ENCODE measurements around the gene PPP6R1. TPM values are rescaled to one million over a fixed set of nuclear protein-coding genes. Genes with fewer than 3 reads are reported as not detected.

The PPP6R1 gene
- total RNA-seq, 4 donors from 2014 or later, result 23.6 to 42.8 (median 26.6) TPM

DNA sequence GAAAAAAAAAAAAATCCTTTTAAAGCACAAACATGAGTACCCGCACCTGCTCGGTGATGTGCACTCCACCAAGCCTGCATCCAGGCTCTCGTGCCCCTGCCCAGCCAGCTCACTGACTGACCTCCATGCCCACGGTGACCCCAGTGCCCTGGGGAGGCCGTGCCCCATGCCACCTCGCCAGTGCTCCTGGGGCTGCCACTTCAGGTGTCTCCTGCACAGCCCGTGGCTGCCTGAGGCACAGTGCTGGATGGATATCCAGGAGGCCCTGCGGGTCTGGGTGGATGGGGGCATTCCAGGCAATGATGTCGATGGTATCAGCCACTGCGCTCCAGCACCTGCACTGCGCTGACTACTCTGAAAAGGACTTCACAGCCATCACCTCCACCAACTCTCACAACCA is 9.0 kb downstream of the PPP6R1 start:
- TF ChIP-seq, protein P1, sequence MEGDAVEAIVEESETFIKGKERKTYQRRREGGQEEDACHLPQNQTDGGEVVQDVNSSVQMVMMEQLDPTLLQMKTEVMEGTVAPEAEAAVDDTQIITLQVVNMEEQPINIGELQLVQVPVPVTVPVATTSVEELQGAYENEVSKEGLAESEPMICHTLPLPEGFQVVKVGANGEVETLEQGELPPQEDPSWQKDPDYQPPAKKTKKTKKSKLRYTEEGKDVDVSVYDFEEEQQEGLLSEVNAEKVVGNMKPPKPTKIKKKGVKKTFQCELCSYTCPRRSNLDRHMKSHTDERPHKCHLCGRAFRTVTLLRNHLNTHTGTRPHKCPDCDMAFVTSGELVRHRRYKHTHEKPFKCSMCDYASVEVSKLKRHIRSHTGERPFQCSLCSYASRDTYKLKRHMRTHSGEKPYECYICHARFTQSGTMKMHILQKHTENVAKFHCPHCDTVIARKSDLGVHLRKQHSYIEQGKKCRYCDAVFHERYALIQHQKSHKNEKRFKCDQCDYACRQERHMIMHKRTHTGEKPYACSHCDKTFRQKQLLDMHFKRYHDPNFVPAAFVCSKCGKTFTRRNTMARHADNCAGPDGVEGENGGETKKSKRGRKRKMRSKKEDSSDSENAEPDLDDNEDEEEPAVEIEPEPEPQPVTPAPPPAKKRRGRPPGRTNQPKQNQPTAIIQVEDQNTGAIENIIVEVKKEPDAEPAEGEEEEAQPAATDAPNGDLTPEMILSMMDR (IDR thresholded peaks at IDR 0.05; ENCODE audit: low read depth), result no peak

DNA sequence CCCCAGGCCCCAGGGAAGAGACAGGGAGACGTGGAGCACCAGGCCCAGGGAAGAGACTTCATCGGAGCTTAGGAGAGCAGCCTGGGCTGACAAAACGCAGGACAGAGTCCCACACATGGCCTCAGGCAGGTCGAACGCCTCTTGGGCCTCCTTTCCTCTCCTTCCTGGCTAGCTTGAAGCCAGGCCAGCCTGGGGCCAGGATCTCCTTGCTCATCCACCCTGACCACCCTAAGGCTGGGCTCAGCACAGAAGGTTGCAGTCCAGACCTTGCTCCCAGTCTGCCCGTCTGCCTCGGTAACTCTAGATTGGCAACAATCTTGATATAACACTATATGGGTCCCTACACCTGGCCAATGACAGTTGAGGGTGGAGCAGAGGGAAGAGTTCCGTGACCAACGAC is 10.1 kb downstream of the PPP6R1 start:
- TF ChIP-seq, protein P1 (IDR thresholded peaks at IDR 0.05; ENCODE audit: low read depth), result no peak

DNA sequence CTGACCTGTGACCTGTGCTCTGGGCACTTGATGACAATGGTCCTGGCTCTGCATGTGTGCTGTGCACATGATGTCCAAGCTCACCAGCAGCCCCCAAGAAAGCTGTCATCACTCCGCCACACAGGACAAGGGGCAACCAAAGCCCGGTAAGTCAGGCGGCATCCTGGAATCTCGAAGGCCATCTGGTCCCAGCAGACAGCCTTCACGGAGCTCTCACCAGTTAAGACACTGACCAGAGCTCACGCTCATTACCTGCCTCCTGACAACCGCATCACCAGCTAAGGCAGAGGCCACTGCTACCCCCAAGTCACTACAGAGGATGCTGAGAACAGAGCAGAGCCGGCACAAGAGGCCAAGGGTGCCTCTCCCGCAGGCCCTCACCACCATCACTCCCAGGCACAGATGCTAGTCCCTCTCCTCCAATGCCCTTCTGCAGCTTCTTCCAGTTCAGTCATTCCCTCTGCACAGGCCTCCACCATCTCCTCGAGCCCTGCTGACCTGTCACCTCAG is 10.6 kb downstream of the PPP6R1 start:
- TF ChIP-seq, protein P1 (IDR thresholded peaks at IDR 0.05; ENCODE audit: low read depth), result no peak

DNA sequence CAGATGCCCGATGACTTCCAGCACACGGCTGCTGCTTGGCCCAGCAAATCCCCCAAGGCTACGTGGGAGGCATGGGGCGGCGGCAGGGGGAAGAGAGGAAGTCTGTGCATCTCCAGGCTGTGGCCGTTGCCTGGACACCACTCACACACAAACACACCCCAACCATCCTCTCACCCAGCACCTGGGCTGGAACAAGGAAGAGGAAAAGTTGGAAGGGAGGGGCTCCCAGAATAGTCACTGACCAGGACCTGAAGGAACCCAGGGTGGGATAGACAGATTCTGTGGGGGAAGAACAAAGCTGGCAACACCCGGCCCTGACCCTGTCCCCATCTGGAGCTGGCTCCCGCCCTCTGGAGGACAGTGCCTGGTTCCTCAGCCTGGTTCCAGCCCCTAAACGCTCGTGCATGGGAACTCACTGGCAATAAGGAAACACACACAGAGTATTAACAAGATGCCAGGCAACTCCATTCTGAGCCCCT is 11.2 kb downstream of the PPP6R1 start:
- TF ChIP-seq, protein P1 (IDR thresholded peaks at IDR 0.05; ENCODE audit: low read depth), result no peak

DNA sequence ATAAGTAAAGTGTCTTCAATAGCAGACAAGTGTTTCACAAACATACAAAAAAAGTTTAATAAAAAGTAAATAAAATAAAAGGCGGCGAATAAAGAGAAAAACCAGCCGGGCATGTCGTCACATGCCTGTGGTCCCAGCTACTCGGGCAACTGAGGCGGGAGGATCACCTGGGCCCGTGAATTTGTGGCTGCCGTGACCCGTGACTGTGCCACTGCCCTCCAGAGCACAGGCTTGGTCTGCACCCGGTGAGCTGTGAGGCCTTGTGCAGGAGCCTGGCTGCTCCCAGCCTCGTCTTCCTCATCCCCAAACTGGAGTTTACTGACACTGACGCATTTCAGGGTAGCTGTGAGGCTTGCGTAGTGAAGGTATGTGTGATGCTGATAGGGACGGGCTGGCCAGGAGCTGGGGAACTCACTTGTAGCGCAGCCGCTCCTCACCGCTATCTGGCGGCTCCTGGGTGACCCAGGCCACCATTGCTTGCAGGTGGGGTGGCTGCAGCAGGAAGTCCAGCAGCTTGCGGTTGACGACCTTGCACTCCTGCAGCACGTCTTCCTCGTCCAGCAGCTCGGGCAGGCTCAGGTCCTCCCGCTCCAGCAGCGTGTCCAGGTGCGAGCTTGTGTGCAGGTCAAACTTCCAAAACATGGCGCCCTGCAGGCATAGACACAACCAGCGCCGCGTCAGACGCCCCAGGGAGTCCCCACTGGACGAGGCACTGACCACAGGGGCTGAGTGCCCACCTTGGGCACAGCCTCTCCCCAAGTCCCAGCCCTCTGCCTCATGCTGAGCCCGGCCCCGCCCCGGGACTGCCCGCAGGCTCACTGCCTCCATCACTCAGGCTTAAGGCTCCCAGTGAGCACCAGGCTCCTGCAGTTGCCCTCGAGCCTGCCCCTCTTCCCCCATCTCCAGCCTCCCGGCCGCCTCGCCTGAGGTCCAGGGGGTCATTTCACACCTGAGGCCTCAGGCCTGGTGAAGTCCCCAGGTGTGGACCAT is 12.1 kb downstream of the PPP6R1 start:
- TF ChIP-seq, protein P1 (IDR thresholded peaks at IDR 0.05; ENCODE audit: low read depth), result no peak

DNA sequence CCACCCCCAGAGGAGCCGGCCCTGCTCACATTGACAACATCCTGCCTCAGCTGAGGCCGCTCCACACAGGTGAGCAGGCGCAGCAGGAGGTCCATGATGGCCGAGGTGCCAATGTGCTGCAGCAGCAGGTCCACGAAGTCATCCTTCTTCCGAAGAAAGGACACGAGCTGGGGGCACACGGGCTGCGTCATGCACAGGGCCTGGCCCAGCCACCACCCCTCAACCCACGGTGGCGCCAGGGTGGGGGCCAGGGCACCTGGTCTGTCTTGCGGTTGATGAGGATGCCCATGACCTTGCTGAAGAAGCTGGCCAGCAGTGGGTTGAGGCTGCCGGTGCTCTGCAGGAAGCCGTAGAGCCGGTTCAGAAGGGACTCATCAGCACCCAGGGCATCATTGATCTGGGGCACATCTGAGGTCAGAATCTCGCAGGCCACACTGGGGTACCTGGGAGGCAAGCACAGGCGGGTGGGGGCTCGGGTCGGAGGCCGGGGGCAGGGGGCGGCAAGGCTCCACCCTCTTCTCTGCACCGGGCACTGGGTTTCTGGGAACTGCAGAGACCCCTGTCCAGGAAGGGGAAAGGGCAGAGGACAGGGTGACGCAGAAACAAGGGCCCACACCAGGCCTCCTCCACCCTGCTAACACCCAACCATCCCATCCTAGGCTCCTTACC is 13.4 kb downstream of the PPP6R1 start:
- TF ChIP-seq, protein P1 (IDR thresholded peaks at IDR 0.05; ENCODE audit: low read depth), result no peak
